Measurements from ENCODE around the gene CST11. TPM values are rescaled to one million over a fixed set of nuclear protein-coding genes. Genes with fewer than 3 reads are reported as not detected.

CST11 gene
- total RNA-seq, 1 experiment from 2014 or later: not detected

- CTCF ChIA-PET: no interaction called here
- intact Hi-C loops (cut with micrococcal nuclease; ENCODE audit: unreplicated experiment): loop anchor here (10.0 kb wide), 1 partner anchor 46 kb away; the partner anchor contains the start of gene GZF1
- Mint-ChIP-seq H3K9me3 (ENCODE audit: low read depth, unreplicated experiment) (no peaks in the 10 kb centered on the region), H3K4me1 (ENCODE audit: low read depth, unreplicated experiment) (no peaks in the 10 kb centered on the region), H3K27ac (ENCODE audit: unreplicated experiment) (no peak overlapping the region), H3K27me3 (ENCODE audit: unreplicated experiment) (no peaks in the 10 kb centered on the region), H3K36me3 (ENCODE audit: insufficient read depth, unreplicated experiment) (no peaks in the 10 kb centered on the region), H3K4me3 (ENCODE audit: low read depth, unreplicated experiment) (no peak overlapping the region)
- BruUV-seq (replicated peaks): no TSS peak
- DNase-seq: no peak
- no peak for TF ChIP-seq CTCF (IDR thresholded peaks at IDR 0.05; ENCODE audit: unreplicated experiment)
These were observed 41.6 kb downstream of the CST11 start for GRCh38 chr20:23410916-23411695.

GRCh38 chr20:23409800-23410199 is 42.9 kb downstream of the CST11 start:
- no peaks in the 10 kb centered on the region for H3K36me3 Mint-ChIP-seq (ENCODE audit: insufficient read depth, unreplicated experiment)
- H3K4me1 Mint-ChIP-seq (ENCODE audit: low read depth, unreplicated experiment): no peaks in the 10 kb centered on the region
- no peak overlapping the region for H3K4me3 Mint-ChIP-seq (ENCODE audit: low read depth, unreplicated experiment)
- H3K27me3 Mint-ChIP-seq (ENCODE audit: unreplicated experiment): no peaks in the 10 kb centered on the region
- BruUV-seq (replicated peaks): no TSS peak
- intact Hi-C loops (cut with micrococcal nuclease; ENCODE audit: unreplicated experiment): loop anchor here (10.0 kb wide), 1 partner anchor 45 kb away; the partner anchor contains the start of gene GZF1
- CTCF ChIA-PET: no interaction called here
- no peak overlapping the region for H3K27ac Mint-ChIP-seq (ENCODE audit: unreplicated experiment)
- TF ChIP-seq CTCF (IDR thresholded peaks at IDR 0.05; ENCODE audit: unreplicated experiment): no peak
- no peaks in the 10 kb centered on the region for H3K9me3 Mint-ChIP-seq (ENCODE audit: low read depth, unreplicated experiment)
- DNase-seq: no peak

- Mint-ChIP-seq H3K4me3 (ENCODE audit: low read depth, unreplicated experiment) (no peak overlapping the region), H3K27me3 (ENCODE audit: unreplicated experiment) (no peaks in the 10 kb centered on the region), H3K9me3 (ENCODE audit: low read depth, unreplicated experiment) (no peaks in the 10 kb centered on the region), H3K27ac (ENCODE audit: unreplicated experiment) (no peak overlapping the region), H3K36me3 (ENCODE audit: insufficient read depth, unreplicated experiment) (no peaks in the 10 kb centered on the region), H3K4me1 (ENCODE audit: low read depth, unreplicated experiment) (no peaks in the 10 kb centered on the region)
- no peak for DNase-seq
- no TSS peak for BruUV-seq (replicated peaks)
- intact Hi-C loops (cut with micrococcal nuclease; ENCODE audit: unreplicated experiment): no loop called here
- TF ChIP-seq CTCF (IDR thresholded peaks at IDR 0.05; ENCODE audit: unreplicated experiment): no peak
- CTCF ChIA-PET: no interaction called here
These were observed 43.7 kb downstream of the CST11 start for GRCh38 chr20:23408957-23409356.

GRCh38 chr20:23407781-23408464 is 44.8 kb downstream of the CST11 start:
- Mint-ChIP-seq H3K36me3 (ENCODE audit: insufficient read depth, unreplicated experiment) (no peaks in the 10 kb centered on the region), H3K4me3 (ENCODE audit: low read depth, unreplicated experiment) (no peak overlapping the region), H3K4me1 (ENCODE audit: low read depth, unreplicated experiment) (no peaks in the 10 kb centered on the region), H3K27me3 (ENCODE audit: unreplicated experiment) (no peaks in the 10 kb centered on the region), H3K27ac (ENCODE audit: unreplicated experiment) (no peak overlapping the region), H3K9me3 (ENCODE audit: low read depth, unreplicated experiment) (no peaks in the 10 kb centered on the region)
- CTCF ChIA-PET: no interaction called here
- DNase-seq: no peak
- intact Hi-C loops (cut with micrococcal nuclease; ENCODE audit: unreplicated experiment): no loop called here
- TF ChIP-seq CTCF (IDR thresholded peaks at IDR 0.05; ENCODE audit: unreplicated experiment): no peak
- no TSS peak for BruUV-seq (replicated peaks)
